B cell (primary cell): Measurements from ENCODE around the gene CTIF.

Source experiments
- EZH2 ChIP-seq: IDR thresholded peaks from 2 replicates; pipeline ENCODE4 v1.6.1; 2012; ENCODE audit warnings: borderline replicate concordance, low read depth, mild to moderate bottlenecking, moderate library complexity, low read length; ENCODE audit not compliant: insufficient read depth, poor library complexity, severe bottlenecking
- TF ChIP-seq, protein P1 (sequence below): fragments of 200-600 bp; IDR thresholded peaks from one replicate; pipeline ENCODE4 v1.8.0; 2022; ENCODE audit warnings: antibody characterized with exemption, mild to moderate bottlenecking

GRCh38 chr18:48827291-48828193 lies 288.7 kb downstream of the CTIF start:
- TF ChIP-seq, protein P1, sequence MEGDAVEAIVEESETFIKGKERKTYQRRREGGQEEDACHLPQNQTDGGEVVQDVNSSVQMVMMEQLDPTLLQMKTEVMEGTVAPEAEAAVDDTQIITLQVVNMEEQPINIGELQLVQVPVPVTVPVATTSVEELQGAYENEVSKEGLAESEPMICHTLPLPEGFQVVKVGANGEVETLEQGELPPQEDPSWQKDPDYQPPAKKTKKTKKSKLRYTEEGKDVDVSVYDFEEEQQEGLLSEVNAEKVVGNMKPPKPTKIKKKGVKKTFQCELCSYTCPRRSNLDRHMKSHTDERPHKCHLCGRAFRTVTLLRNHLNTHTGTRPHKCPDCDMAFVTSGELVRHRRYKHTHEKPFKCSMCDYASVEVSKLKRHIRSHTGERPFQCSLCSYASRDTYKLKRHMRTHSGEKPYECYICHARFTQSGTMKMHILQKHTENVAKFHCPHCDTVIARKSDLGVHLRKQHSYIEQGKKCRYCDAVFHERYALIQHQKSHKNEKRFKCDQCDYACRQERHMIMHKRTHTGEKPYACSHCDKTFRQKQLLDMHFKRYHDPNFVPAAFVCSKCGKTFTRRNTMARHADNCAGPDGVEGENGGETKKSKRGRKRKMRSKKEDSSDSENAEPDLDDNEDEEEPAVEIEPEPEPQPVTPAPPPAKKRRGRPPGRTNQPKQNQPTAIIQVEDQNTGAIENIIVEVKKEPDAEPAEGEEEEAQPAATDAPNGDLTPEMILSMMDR: no peak
- TF ChIP-seq EZH2: no peak
